Uterus (tissue), 2 donors: ENCODE results near the gene SV2C.

ENCODE experiments used
- CTCF ChIP-seq, 4 experiments: fragments of 200-600 bp in 2 of 4; fragments of 450-650 bp in 2 of 4; sonication (generic) in 2 of 4; IDR thresholded peaks; one replicate each; pipeline ENCODE4 v1.5.1; 2016 to 2019; ENCODE audit warnings: antibody characterized with exemption in 4 of 4, mild to moderate bottlenecking in 2 of 4, moderate library complexity in 1 of 4
- POLR2A ChIP-seq, 2 donors: fragments of 450-650 bp; IDR thresholded peaks; one replicate each; pipeline ENCODE4 v1.6.1; 2016; ENCODE audit warnings: antibody characterized with exemption in 2 of 2, mild to moderate bottlenecking in 1 of 2, moderate library complexity in 1 of 2

- TF ChIP-seq POLR2A (IDR thresholded peaks at IDR 0.05) (no peak), CTCF (IDR thresholded peaks at IDR 0.05) (no peak)
These were observed 242.1 kb downstream of the SV2C start for GRCh38 chr5:76325326-76325725.
